Progenitor cell of endocrine pancreas (in vitro differentiated cells): ENCODE results near the gene PSMA6. TPM values are rescaled to one million over a fixed set of nuclear protein-coding genes. Genes with fewer than 3 reads are reported as not detected.

ENCODE experiments used
- DNase-seq: peaks from one replicate; pipeline ENCODE4 v3.0.0; 2021; ENCODE audit warnings: low spot score; ENCODE audit not compliant: unreplicated experiment
- H3K27ac Mint-ChIP-seq: 2 replicates; pipeline ENCODE4 v1.8.0; 2021; ENCODE audit warnings: mild to moderate bottlenecking, moderate library complexity, mixed read lengths
- H3K27me3 Mint-ChIP-seq: 2 replicates; pipeline ENCODE4 v1.8.0; 2021; ENCODE audit warnings: mixed read lengths
- H3K36me3 Mint-ChIP-seq: 2 replicates; pipeline ENCODE4 v1.8.0; 2022; ENCODE audit warnings: mixed read lengths; ENCODE audit not compliant: insufficient read depth
- H3K4me1 Mint-ChIP-seq: 2 replicates; pipeline ENCODE4 v1.8.0; 2021; ENCODE audit warnings: low read depth, mixed read lengths
- H3K4me3 Mint-ChIP-seq: 2 replicates; pipeline ENCODE4 v1.8.0; 2021; ENCODE audit warnings: low read depth, mild to moderate bottlenecking, moderate library complexity, mixed read lengths
- H3K9me3 Mint-ChIP-seq: 2 replicates; pipeline ENCODE4 v1.8.0; 2021; ENCODE audit warnings: low read depth, mixed read lengths
- CTCF ChIP-seq: fragments of 200-600 bp; sonication (generic); IDR thresholded peaks from one replicate; pipeline ENCODE4 v1.5.0; 2021; ENCODE audit warnings: antibody characterized with exemption, mild to moderate bottlenecking; ENCODE audit not compliant: unreplicated experiment
- total RNA-seq: library from RNA; stranded (reverse); gene quantifications from 2 replicates; pipeline ENCODE4 v1.2.1, GENCODE V29; 2021

PSMA6 gene
- total RNA-seq, 1 donor from 2014 or later, result 175 TPM

GRCh38 chr14:35254736-35255135 is 37.4 kb upstream of the PSMA6 start:
- no peaks in the 10 kb centered on the region for H3K27me3 Mint-ChIP-seq
- no peak overlapping the region for H3K4me3 Mint-ChIP-seq
- H3K9me3 Mint-ChIP-seq, result no peaks in the 10 kb centered on the region
- no peak for TF ChIP-seq CTCF
- peaks cover 13% of the 10 kb centered on the region for H3K36me3 Mint-ChIP-seq
- DNase-seq, result no peak
- H3K27ac Mint-ChIP-seq, result no peak overlapping the region
- H3K4me1 Mint-ChIP-seq, result no peaks in the 10 kb centered on the region

- H3K36me3 Mint-ChIP-seq, result peaks cover 18% of the 10 kb centered on the region
- no peak overlapping the region for H3K27ac Mint-ChIP-seq
- no peak for DNase-seq
- H3K27me3 Mint-ChIP-seq, result no peaks in the 10 kb centered on the region
- no peaks in the 10 kb centered on the region for H3K4me1 Mint-ChIP-seq
- H3K9me3 Mint-ChIP-seq, result peaks cover 5% of the 10 kb centered on the region
- no peak overlapping the region for H3K4me3 Mint-ChIP-seq
- no peak for TF ChIP-seq CTCF
These were observed 36.5 kb upstream of the PSMA6 start for GRCh38 chr14:35255711-35256110.

DNA sequence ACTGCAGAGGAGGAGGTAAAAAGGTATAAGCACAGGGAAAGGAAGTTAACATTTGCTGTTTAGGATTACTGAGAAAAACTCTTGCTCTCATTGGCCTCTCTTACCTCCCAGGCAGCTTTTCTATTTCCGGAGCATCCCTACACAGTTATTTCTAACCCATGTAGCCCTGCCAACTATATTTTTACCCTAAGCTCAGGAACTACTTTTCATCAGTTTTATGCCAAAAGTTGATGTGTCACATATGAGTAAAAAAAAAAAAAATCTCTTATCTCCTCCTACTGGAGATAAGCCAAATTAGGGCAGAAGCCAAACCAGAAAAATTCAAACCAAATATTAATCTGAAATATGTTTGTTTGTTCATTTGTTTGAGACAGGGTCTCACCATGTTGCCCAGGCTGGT is 34.4 kb upstream of the PSMA6 start:
- H3K4me3 Mint-ChIP-seq, result no peak overlapping the region
- H3K36me3 Mint-ChIP-seq, result peaks cover 20% of the 10 kb centered on the region
- no peaks in the 10 kb centered on the region for H3K27me3 Mint-ChIP-seq
- H3K9me3 Mint-ChIP-seq, result peaks cover 6% of the 10 kb centered on the region
- H3K4me1 Mint-ChIP-seq, result no peaks in the 10 kb centered on the region
- TF ChIP-seq CTCF, result no peak
- no peak overlapping the region for H3K27ac Mint-ChIP-seq
- DNase-seq, result no peak

- H3K27ac Mint-ChIP-seq, result no peak overlapping the region
- H3K27me3 Mint-ChIP-seq, result no peaks in the 10 kb centered on the region
- H3K9me3 Mint-ChIP-seq, result peaks cover 6% of the 10 kb centered on the region
- no peak overlapping the region for H3K4me3 Mint-ChIP-seq
- DNase-seq, result no peak
- H3K4me1 Mint-ChIP-seq, result no peaks in the 10 kb centered on the region
- TF ChIP-seq CTCF, result no peak
- H3K36me3 Mint-ChIP-seq, result peaks cover 20% of the 10 kb centered on the region
These were observed 33.8 kb upstream of the PSMA6 start for GRCh38 chr14:35258420-35258819.

GRCh38 chr14:35261774-35262173 is 30.4 kb upstream of the PSMA6 start:
- H3K27ac Mint-ChIP-seq, result no peak overlapping the region
- no peak overlapping the region for H3K4me3 Mint-ChIP-seq
- H3K27me3 Mint-ChIP-seq, result no peaks in the 10 kb centered on the region
- DNase-seq, result no peak
- H3K9me3 Mint-ChIP-seq, result peaks cover 6% of the 10 kb centered on the region
- no peaks in the 10 kb centered on the region for H3K4me1 Mint-ChIP-seq
- TF ChIP-seq CTCF, result no peak
- H3K36me3 Mint-ChIP-seq, result peaks cover 14% of the 10 kb centered on the region

DNA sequence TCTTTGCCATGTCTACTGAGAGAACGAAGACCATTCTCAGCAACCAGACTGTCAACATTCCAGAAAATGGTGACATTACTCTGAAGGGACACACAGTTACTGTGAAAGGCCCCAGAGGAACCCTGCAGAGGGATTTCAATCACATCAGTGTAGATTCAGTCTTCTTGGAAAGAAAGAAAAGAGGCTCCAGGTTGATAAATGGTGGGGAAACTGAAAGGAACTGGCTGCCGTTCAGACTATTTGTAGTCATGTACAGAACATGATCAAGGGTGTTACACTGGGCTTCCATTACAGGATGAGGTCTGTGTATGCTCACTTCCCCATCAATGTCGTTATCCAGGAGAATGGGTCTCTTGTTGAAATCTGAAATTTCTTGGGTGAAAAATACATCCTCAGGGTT is 29.7 kb upstream of the PSMA6 start:
- DNase-seq, result no peak
- H3K36me3 Mint-ChIP-seq, result peaks cover 16% of the 10 kb centered on the region
- H3K4me3 Mint-ChIP-seq, result no peak overlapping the region
- no peaks in the 10 kb centered on the region for H3K4me1 Mint-ChIP-seq
- H3K9me3 Mint-ChIP-seq, result peaks cover 6% of the 10 kb centered on the region
- TF ChIP-seq CTCF, result no peak
- no peaks in the 10 kb centered on the region for H3K27me3 Mint-ChIP-seq
- no peak overlapping the region for H3K27ac Mint-ChIP-seq
